ENCODE measurements around the gene ITSN2. TPM values are rescaled to one million over a fixed set of nuclear protein-coding genes. Genes with fewer than 3 reads are reported as not detected.

Gene ITSN2
- total and polyA plus RNA-seq, 10 donors = 41.1 to 150 (median 107) TPM

DNA sequence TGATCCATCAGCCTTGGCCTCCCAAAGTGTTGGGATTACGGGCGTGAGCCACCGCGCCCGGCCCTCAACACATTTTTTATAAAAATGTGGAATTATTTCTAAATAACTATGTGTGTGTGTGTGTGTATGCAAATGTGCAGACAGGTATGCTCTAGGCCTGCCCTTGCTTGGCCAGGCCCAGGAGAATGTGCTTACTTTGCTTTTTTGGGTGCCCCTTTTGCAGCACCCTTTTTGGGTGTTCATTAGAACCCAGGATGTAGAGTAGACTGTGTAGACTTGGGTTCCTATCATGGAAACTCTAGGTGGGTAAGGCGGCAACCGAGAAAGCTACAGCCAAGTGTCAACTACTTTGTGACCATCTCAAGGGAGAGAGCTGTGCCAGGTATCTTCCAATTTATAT, 11.7 kb upstream of the ITSN2 start:
- Histone ChIP-seq H3K9me3 (no peaks in the 10 kb centered on the region), H3K27ac (no peak overlapping the region), H3K36me3 (no peaks in the 10 kb centered on the region), H3K4me3 (no peak overlapping the region), H3K4me1 (no peaks in the 10 kb centered on the region), H3K27me3 (replicated peaks in 1 of 7) (no peaks in the 10 kb centered on the region)
- intact Hi-C loops (cut with DNase I; ENCODE audit: low total_unique reads) = no loop called here
- TF ChIP-seq, protein P1, sequence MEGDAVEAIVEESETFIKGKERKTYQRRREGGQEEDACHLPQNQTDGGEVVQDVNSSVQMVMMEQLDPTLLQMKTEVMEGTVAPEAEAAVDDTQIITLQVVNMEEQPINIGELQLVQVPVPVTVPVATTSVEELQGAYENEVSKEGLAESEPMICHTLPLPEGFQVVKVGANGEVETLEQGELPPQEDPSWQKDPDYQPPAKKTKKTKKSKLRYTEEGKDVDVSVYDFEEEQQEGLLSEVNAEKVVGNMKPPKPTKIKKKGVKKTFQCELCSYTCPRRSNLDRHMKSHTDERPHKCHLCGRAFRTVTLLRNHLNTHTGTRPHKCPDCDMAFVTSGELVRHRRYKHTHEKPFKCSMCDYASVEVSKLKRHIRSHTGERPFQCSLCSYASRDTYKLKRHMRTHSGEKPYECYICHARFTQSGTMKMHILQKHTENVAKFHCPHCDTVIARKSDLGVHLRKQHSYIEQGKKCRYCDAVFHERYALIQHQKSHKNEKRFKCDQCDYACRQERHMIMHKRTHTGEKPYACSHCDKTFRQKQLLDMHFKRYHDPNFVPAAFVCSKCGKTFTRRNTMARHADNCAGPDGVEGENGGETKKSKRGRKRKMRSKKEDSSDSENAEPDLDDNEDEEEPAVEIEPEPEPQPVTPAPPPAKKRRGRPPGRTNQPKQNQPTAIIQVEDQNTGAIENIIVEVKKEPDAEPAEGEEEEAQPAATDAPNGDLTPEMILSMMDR (IDR thresholded peaks at IDR 0.05 in 8 of 11, conservative IDR thresholded peaks at IDR 0.05 in 3 of 11) = no peak
- TF ChIP-seq POLR2AphosphoS5 (IDR thresholded peaks at IDR 0.05) = no peak
- TF ChIP-seq POLR2A (IDR thresholded peaks at IDR 0.05) = no peak
- WGBS, 5 donors = 80 to 84% (median 83%) methylated on average over 7 of the region's 7 CpGs
- no peak for DNase-seq

DNA sequence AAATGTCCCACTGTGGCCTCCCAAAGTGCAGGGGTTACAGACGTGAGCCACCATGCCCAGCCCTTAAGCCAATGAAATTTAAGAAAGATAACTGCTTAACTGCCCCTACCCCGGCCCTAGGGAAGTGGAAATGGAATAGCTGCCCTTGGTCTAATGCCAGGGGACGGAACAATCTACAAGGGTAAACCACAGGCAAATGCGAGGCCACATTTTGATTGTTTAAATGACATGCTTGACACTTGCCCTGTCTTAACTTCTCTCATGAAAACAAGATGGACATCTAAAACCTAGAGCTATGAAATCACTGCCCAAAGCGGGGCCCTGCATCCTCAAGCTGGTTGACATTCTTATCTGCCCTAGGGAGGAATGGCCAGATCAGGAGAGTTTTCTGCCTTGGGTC, 5.5 kb upstream of the ITSN2 start:
- Histone ChIP-seq H3K4me3 (no peak overlapping the region), H3K27me3 (replicated peaks in 1 of 7) (no peaks in the 10 kb centered on the region), H3K4me1 (peaks cover 0 to 26% (median 18%) of the 10 kb centered on the region in 6 donors), H3K27ac (peak overlapping the region in 1 of 8 donors; percentile 71), H3K9me3 (no peaks in the 10 kb centered on the region), H3K36me3 (no peaks in the 10 kb centered on the region)
- WGBS, 5 donors = 28 to 33% (median 30%) methylated on average over 5 of the region's 5 CpGs
- intact Hi-C loops (cut with DNase I; ENCODE audit: low total_unique reads) = no loop called here
- DNase-seq = no peak
- TF ChIP-seq, protein P1 (IDR thresholded peaks at IDR 0.05 in 8 of 11, conservative IDR thresholded peaks at IDR 0.05 in 3 of 11) = no peak
- TF ChIP-seq POLR2A (IDR thresholded peaks at IDR 0.05) (no peak), POLR2AphosphoS5 (IDR thresholded peaks at IDR 0.05) (no peak)

DNA sequence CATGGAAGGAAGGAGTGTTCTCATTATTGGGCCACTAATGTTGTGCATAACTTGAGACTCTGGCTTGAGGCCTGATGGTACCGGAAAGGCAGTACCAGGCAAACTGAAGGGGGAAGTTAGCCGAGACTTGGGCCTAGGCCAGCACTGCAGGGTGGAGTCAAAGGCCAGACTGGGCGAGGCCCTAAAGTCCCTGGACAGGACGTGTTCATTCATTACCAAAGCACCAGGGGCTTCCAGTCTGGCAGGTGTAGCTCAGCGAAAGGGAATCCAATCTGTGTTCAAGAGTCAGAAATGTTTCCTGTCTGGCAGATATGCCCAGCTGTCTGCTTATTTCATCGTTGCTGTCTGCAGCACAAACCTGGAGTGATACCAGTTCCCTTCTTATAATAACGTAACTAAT, 4.7 kb upstream of the ITSN2 start:
- WGBS, 5 donors = 14 to 32% (median 16%) methylated on average over 7 of the region's 7 CpGs
- Histone ChIP-seq H3K27ac (peak overlapping the region in 6 of 8 donors; percentile 40 to 74 (median 51)), H3K27me3 (replicated peaks in 1 of 7) (no peaks in the 10 kb centered on the region), H3K9me3 (no peaks in the 10 kb centered on the region), H3K36me3 (no peaks in the 10 kb centered on the region), H3K4me3 (no peak overlapping the region), H3K4me1 (peaks cover 0 to 30% (median 22%) of the 10 kb centered on the region in 6 donors)
- intact Hi-C loops (cut with DNase I; ENCODE audit: low total_unique reads) = no loop called here
- peak; percentile 91 for DNase-seq
- TF ChIP-seq POLR2AphosphoS5 (IDR thresholded peaks at IDR 0.05) = peak in 2 of 3 donors; percentile 79 to 83
- no peak for TF ChIP-seq POLR2A (IDR thresholded peaks at IDR 0.05)
- TF ChIP-seq, protein P1 (IDR thresholded peaks at IDR 0.05 in 8 of 11, conservative IDR thresholded peaks at IDR 0.05 in 3 of 11) = peak in 1 of 11 experiments; percentile 2

DNA sequence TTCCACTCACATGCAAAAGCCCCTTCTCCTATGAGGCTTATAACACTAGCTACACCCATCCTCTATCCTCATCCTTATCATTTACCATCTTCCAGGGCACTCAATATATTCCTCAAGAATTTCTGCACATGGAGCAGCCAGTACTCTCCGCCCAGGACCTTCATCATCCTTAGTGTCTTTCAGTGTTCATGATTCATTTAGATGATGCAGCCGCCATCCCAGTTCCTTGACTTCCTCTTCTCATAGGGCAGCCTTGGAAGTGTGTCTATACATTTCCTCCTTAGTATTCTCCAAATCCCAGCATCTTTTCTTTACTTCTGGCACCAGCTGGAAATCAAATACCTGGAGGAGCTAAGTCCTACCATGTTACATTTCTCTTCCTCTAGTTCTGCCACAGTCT, 3.0 kb upstream of the ITSN2 start:
- DNase-seq = no peak
- intact Hi-C loops (cut with DNase I; ENCODE audit: low total_unique reads) = no loop called here
- H3K27me3 ChIP-seq (replicated peaks in 1 of 7) = no peaks in the 10 kb centered on the region
- no peak for TF ChIP-seq POLR2A (IDR thresholded peaks at IDR 0.05)
- TF ChIP-seq POLR2AphosphoS5 (IDR thresholded peaks at IDR 0.05) = no peak
- TF ChIP-seq, protein P1 (IDR thresholded peaks at IDR 0.05 in 8 of 11, conservative IDR thresholded peaks at IDR 0.05 in 3 of 11) = no peak
- no peaks in the 10 kb centered on the region for H3K36me3 ChIP-seq
- 87 to 94% (median 90%) methylated on average over 2 of the region's 2 CpGs for WGBS, 5 donors
- H3K9me3 ChIP-seq = no peaks in the 10 kb centered on the region
- H3K4me3 ChIP-seq = no peak overlapping the region
- peaks cover 4 to 43% (median 32%) of the 10 kb centered on the region in 6 donors for H3K4me1 ChIP-seq
- H3K27ac ChIP-seq = no peak overlapping the region
